ENCODE data around the gene PNCK.

Gene PNCK

DNA sequence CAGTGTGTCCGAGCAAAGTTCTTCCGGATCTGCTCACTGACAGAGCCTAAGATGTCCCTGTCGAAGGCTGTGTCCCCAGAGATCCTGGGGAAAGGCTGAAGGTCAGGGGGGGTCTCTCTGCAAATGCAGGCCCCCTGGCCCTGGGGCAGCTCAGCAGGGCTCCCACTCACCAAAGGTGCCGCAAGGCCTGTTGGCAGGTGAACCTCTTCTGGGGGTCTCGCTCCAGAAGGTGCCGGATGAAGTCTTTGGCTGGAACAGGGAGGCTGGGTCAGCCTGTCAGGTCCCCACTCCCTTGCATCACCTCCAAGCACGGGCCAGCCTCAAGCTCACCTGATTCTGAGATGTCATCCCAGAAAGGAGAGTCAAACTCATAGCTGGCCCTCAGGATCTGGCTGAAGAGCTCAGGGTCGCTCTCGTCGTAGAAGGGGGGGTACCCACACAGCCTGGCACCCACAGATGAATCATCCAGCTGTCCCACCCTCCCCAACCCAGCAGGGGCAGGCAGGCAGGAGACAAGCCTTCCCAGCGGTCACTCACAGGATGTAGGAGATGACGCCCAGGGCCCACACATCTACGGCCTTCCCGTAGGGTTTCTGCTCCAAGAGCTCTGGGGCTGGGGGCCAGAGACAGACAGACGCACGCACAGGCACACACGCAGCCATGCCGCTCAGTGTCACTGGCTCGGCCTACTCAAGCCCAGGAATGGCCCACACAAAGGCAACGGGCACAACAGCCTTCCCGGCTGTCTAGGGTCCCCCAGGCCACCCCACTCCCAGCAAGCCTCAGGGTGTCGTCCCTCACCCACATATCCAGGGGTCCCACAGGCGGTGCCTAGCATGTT is 2.6 kb downstream of the PNCK start:
- TF ChIP-seq, protein P1, sequence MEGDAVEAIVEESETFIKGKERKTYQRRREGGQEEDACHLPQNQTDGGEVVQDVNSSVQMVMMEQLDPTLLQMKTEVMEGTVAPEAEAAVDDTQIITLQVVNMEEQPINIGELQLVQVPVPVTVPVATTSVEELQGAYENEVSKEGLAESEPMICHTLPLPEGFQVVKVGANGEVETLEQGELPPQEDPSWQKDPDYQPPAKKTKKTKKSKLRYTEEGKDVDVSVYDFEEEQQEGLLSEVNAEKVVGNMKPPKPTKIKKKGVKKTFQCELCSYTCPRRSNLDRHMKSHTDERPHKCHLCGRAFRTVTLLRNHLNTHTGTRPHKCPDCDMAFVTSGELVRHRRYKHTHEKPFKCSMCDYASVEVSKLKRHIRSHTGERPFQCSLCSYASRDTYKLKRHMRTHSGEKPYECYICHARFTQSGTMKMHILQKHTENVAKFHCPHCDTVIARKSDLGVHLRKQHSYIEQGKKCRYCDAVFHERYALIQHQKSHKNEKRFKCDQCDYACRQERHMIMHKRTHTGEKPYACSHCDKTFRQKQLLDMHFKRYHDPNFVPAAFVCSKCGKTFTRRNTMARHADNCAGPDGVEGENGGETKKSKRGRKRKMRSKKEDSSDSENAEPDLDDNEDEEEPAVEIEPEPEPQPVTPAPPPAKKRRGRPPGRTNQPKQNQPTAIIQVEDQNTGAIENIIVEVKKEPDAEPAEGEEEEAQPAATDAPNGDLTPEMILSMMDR (IDR thresholded peaks at IDR 0.05; ENCODE audit: low read depth, low read length) = no peak
- no peak for DNase-seq (ENCODE audit: low read depth in 2 of 2)
- no peak overlapping the region for H3K4me3 ChIP-seq (replicated peaks in 1 of 2; ENCODE audit: low read depth in 2 of 2, low read length in 2 of 2)

DNA sequence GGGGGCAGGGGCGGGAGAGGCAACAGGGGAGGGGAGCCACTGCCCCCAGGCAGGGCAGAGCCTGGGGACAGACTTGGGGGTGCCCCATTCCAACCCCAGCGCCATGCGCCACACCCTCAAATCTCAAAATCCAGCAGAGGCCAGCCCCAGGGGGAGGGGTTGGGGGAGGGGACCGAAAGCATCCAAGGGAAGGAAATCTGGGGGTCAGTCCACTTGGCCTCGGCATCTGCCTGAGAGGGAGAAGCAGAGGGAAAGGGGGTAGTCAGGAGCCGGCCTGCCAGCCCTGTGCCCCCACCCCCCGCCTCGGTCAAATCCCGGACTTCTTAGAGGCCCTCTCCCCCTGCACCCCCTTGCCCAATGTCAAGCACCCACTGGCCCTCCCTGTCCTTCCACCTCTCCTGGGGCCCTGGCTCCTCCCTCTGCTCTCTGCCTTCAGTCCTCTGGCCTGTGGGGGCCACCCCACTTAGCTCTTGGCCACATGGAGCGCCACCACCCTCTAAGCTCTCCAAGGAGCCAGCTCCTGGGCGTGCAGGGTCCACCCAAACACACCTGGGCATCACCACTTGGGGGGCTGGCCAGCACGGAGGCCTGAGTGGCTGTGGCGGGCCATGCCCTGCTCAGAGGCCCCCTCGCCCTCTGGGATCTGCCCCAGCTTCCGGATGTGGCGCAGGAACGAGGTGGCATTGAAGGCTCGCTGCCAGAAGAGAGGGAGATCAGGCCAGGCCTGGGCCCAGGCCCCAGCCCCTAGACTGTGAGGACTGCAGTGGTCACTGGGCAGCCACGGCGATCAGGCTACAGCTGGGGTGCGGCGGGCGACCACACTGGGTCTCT is 3.5 kb downstream of the PNCK start:
- TF ChIP-seq, protein P1 (IDR thresholded peaks at IDR 0.05; ENCODE audit: low read depth, low read length) = no peak
- no peak overlapping the region for H3K4me3 ChIP-seq (replicated peaks in 1 of 2; ENCODE audit: low read depth in 2 of 2, low read length in 2 of 2)
- no peak for DNase-seq (ENCODE audit: low read depth in 2 of 2)

DNA sequence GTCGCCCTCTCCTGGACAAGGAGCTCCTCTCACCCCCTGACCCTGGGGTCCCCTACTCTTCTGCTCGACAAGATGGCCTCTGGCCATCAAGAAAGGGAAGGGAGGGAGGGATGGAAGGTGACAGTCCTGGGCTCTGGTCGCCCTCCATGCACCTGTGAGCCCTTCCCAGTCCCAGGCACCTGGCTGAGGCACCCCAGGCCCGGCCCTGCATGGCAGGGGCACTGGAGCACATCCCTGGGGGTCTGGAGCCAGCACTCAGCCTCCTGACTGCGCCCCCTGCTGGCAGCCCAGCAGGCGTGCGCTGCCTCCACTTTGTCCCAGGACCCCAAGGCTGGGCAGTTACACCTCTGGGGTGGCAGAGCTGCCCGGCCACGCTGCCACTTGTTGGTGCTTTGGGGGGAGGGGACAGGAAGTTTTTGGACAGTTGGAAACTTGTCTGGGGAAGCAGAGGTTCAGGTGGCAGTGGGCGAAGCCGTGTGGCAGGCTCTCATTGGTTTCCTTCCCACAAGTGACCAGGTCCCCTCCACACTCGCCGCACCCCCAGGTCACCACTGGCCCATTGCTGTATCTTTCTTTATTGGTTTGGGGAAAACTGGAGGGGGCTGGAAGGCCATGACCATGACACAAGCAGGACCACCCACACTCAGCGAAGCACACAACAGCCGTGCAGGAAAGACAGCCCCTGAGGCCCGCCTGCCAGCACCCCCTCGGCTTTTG is 4.3 kb downstream of the PNCK start:
- peak in 1 of 2 donors; percentile 23 for DNase-seq (ENCODE audit: low read depth in 2 of 2)
- no peak overlapping the region for H3K4me3 ChIP-seq (replicated peaks in 1 of 2; ENCODE audit: low read depth in 2 of 2, low read length in 2 of 2)
- TF ChIP-seq, protein P1 (IDR thresholded peaks at IDR 0.05; ENCODE audit: low read depth, low read length) = peak; percentile 73

DNA sequence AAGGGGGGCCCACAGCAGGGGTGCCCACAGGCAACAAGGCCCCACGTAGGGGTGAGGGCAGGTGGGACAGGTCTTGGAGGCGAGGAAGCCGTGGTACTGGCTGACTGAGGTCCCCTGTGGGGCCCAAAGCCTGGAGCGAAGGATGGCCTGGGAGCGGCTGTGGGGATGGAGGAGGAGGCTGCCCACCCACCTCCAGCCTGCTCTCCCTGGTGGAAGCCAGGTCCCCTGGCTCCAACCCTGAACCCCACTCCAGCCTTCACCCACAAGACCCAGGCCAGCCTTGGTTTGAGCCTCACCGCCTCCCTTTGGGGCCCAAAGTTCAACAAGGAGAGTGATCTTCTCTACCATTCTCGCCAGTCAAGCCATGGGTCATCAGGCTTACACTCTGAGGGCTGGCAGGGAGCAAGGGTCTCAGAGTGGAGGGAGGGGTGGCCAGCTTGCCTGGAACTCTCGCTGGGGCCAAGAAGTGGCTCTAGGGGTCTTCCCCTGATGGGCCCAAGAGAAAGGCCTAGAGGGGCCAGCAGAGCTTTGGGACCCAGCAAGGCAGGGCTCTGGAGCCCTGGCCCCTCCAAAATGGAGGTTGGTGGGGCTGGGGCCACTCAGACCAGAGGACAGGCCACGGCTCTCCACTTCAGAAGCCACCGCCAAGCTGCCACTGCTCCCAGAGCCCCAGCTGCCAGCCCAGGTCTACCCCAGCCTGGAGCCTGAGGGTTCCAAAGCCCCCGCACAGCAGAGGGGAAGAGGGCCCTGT is 5.0 kb downstream of the PNCK start:
- TF ChIP-seq, protein P1 (IDR thresholded peaks at IDR 0.05; ENCODE audit: low read depth, low read length) = no peak
- DNase-seq (ENCODE audit: low read depth in 2 of 2) = no peak
- no peak overlapping the region for H3K4me3 ChIP-seq (replicated peaks in 1 of 2; ENCODE audit: low read depth in 2 of 2, low read length in 2 of 2)

DNA sequence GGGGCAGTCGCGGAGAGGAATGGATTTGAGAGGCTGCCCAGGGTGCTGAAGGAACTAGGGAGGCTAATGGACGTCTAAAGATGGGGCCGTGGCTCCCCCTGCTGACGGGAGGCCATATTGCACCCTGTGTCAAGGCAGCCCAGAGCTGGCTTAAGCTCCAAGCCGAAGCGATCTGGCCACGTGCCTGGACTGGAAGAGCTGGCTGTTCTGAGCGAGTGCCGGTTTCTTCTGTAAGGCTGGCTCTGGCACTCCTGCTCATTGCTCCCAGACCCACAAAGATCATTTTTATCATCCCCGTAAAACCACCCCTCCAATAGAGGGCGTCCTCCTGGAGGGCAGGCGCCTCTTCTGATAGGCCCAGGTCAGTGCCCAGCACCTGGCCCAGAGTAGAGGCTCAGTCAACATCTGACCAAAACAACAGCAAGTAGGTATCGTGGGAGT is 5.6 kb downstream of the PNCK start:
- peak; percentile 77 to 89 for DNase-seq (ENCODE audit: low read depth in 2 of 2)
- TF ChIP-seq, protein P1 (IDR thresholded peaks at IDR 0.05; ENCODE audit: low read depth, low read length) = peak; percentile 76
- H3K4me3 ChIP-seq (replicated peaks in 1 of 2; ENCODE audit: low read depth in 2 of 2, low read length in 2 of 2) = no peak overlapping the region
